Effector CD8-positive, alpha-beta T cell (primary cell): ENCODE results near the gene CUL7.
A peak's percentile ranks its signal among the peaks of the same experiment; 100 is the strongest.

Source experiments
- DNase-seq: peaks from one replicate; lab custom pipeline; 2025; lab: John Stamatoyannopoulos, UW

The CUL7 gene

DNA sequence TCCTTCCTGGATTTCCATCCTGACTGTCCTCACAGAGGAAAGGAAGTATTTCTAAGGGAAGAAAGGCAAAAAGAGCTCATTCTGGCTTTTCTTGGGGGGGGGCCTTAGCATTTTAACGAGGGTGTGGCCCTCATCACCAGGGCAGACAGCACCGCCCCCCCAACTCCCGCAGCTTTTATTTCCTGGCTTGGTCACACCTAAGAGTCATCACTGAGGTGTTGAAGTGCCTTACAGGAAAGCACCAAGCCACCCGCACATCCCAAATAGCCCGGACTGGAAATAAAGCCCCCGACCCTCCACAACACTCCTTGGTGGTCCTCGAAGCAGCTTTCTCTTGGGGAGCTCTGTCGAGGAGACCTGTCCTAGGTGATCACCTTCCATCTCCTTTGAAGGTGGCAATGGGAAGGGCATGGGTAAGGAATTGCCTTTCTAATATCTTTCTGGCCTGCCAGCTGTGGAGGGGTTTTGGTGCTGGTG lies 23.7 kb upstream of the CUL7 start:
- DNase-seq: no peak

DNA sequence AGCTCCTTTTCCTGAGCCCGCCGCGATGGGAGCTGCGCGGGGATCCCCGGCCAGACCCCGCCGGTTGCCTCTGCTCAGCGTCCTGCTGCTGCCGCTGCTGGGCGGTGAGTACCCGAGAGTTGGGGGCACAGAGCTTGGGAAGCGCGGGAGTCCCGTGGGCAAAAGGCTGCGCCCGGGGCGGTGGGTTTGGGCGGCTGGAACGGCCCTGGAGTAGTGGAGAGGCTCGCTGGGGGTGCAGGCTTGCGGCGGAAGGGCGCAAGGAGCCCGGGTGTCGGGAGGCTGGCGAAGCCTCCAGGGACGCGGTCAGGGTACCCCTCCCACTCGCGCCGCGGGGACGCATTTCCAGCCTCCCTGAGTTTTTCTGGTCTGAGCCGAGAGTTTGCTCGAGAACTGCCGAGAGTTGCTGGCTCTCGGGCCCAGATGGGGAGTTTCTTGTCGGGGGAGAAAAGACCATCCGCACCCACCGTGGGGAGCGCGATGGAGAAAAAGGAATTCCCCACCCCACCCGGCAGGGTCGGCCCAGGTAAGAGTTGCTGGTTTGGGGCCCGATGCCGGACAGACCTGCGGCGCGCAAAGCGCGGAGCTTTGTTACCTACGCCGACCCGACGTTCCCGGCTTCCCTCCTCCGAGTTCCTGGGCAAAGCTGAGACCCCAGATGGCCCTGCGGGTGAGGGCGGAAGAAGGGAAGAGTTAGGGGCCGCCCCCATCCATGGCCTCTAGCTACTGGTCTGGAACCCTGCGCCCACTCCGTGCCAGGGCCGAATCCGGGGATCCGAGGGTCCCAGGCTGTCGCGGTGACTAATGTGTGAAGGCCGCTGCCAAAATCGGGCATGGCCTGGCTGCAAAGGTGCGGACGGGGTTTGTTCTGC lies 23.0 kb upstream of the CUL7 start:
- no peak for DNase-seq

DNA sequence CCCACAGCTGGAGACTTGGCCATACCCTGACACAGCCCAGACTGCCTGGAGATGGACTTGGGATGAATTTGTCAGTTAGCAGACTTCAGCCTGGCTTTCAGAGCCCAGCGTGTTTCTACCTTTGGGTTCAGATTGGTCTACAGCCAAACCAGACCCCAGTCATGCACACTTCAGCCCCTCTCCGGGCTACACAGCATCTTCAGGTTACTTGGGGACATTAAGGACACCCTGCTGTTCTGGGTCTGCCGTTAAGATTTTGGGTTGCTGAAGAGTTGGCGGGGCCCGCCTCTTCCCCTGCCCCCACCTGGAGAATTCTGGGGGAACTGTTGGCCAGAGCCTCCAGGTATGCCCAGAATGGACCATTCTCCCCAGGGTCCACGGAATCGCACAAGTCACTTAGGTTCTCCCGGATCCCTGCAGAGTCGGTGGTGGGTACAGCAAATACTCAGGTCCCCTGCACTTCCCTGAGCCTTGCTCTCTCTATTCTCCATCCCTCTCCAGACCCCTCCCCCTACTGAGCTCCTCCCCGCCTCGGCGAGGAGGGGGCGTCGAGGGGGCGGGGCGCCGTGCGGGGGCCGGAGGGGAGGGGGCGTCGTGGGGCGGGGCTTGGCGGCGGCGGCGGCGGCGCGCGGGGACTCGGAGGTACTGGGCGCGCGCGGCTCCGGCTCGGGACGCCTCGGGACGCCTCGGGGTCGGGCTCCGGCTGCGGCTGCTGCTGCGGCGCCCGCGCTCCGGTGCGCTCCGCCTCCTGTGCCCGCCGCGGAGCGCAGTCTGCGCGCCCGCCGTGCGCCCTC lies 22.2 kb upstream of the CUL7 start, which contains the start of gene PTK7:
Gene PTK7 (plus strand): TSS at position 645 of the 794 bp plus-strand sequence. CDS start 175 bp downstream, outside the sequence.
- no peak for DNase-seq

DNA sequence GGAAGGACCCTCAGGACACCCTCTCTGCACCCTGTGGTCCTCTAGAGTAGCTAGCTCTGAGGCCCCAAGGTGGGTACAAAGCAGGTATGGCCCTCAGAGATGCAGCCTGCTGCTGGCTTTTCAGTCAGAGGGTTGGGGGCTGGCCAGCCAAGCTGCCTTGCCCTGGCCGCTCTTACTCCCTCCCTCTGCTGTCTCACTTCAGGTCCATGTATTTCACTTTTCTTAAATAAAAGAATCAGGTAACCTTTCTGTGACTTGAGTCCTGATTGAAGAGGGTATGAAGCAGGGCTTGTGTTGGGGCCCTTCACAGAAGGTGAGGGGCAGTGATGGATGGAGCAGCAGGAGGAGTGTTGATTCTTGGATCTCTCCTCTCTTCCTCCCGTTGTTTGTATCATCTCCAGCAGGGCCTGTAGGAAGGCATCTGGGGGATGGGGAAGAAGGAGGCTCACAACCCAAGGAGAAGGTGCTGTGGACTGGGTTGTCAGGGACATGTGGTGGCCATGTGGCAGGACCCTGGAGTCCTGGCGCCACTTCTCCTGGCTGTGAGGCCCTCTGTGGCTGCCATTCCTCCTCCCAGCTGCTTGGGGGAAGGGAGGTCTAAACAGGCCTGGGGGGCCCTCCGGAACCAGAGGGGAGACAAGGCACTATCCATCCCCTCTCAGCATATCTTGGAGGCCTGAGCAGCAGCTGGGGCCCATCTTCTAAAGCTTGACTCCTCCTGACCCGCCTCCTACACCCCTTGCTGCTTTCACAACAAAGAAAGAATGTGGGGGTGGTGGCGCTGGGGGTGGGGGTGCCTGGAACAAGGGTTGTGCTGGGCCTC lies 21.4 kb upstream of the CUL7 start:
- DNase-seq: no peak

DNA sequence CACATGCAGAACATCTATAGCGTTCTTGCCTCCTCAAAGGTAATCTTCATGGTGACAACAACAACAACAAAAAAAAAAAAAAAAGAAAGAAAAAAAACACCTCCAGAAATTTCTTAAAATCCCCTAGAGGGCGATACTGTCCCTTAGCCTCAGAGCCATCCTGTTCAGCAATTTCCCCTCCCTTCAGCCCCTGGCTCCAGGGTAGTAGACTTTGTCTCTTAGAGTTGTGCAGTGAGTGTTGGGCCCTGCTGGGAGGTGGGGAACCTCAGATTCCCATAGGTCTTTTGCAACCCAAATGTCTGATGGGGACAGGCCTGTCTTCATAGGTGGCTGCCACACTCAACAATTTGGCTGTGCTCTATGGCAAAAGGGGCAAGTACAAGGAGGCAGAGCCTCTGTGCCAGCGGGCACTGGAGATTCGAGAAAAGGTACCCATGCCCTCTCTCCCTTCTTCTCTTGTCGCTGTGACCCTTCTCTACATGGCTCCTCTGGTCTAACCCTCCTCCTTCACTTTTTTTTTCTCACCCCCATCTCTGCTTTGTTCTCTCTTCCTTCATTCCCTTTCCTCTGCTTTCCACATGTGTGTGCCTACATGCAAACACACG lies 16.5 kb upstream of the CUL7 start:
- no peak for DNase-seq

DNA sequence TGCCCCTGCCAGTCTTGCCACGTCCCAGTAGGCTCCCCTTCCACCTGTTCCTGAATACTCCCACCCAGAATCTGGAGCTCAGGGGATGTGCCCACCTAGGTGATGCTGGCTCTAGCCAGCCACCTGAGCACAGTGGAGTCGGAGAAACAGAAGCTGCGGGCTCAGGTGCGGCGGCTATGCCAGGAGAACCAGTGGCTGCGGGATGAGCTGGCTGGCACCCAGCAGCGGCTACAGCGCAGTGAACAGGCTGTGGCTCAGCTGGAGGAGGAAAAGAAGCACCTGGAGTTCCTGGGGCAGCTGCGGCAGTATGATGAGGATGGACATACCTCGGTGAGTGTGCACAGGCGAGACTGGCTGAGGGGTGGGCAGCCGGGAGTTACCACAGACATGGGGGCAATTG lies 9.2 kb upstream of the CUL7 start:
- no peak for DNase-seq

DNA sequence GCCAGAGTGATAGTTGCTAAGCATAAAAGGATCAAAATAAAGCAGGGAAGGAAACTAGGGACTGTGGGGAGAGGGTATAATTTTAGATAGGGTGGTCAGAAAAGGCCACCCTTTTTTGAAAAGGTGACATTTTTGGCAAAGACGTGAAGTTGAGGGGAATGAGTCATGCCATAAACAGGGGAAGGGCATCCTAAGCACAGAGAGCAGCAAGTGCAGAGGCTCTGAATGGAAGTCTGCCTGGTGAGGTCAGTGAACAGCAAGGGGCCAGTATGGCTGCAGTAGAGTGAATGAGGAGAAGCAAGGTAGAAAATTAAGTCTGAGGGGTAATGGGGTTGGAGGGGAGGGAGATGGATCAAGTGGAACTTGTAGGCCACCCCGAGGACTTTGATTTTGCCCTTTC lies 8.2 kb upstream of the CUL7 start:
- DNase-seq: no peak

DNA sequence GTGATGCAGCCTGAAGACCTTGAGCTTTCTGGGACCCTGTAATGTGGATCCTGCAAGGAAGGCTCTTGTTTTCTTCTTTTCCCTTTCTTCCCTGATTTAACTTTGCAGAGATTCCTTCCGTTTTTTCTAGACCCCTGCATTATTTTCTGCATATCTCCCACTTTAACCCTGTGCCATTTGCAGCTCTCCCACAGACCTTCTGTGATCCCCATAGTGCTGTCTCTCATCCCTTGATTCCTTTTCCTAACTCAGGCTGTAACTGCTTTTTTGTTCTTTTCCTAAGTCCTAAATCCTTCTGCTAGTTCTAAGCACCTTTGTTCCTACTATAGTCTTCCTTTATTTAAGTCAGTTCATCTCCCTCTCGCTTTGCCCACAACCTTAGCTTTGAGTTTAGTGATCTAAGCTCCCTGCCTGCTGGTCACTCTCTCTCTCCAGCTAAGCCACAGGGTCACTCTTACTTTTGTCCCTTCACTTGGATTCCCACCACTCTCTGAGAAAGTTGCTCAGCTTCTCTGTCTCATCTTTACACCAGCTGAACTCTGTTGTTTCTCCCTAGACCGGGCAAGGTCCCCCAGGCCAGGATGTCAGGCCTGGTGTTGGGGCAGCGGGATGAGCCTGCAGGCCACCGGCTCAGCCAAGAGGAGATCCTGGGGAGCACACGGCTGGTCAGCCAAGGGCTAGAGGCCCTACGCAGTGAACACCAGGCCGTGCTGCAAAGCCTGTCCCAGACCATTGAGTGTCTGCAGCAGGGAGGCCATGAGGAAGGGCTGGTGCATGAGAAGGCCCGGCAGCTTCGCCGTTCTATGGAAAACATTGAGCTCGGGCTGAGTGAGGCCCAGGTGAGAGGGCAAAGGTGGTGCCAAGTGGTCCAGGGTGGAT lies 7.3 kb upstream of the CUL7 start:
- no peak for DNase-seq

DNA sequence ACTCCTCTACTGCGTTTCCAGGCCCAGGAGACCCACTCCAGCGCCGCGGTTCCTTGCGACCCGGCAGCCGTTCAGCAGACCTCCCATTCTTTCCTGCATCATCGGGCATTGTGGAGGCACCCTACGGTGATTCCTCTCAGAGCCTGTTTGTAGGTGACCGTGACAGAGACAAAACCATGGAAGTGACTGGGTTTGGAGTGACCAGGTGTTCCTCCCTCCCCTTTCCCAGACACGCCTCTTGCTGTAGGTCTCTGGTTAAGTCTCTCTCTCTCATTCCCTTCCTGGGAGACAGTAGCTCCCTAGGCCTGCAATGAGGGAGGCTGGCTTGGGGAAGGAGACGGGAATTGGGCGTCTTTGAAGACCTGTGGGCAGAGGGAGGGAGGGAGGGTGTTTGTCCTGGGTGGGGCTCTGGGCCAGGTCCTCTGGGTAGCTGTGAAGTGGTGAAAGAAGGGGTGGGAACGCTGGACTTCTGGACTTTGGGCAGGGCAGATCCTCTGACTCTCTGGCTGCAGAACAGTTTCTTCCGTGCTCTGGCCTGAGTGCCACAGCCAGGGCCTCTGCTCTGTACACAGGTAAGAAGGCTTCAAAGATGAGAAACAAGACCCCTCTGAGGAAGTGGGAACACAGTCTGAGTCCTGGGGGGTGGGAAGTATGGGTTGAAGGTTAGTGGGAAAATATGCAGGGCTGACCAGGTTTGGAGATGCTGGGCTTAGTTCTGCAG lies 6.5 kb upstream of the CUL7 start:
- DNase-seq: no peak

DNA sequence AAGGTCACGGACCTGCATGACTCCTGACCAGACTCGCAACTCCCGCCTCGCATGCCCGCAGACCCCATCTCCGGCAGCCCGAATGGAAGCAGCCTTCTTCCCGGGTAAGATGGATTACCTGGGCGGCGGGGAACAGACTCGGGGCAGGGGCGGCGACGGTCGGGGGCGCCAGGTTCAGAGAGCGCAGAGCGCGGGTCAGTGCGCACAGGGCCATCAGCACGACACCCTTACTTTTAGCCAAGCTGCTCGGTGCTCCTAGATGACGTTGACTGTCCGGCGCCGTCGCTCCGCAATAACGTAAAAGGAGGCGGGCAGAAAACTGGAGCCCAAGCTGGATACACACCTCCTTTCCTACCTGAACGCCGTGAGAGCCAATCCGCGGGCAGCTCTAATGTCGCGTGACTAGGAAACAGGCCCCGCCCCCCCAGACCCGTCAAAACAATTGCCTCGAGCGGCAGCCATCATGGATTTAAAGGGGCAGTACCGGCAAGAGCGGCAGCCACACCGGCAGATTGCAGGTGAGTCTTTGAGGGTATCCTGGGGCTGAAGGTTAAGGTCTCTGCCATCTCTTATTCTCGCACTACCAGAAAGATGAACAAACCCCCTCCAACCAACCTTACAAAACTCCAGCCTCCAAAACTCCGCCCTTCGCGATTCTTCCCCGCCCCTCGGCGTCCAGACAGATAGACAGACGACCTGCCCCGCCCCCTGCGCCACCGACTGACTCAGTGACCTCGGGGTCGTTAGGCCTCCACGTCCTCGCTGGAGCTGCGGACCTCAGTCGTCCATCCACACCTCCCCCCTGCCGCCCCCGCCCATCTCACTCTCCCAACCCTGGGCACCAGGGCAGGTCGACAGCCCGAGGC lies 5.8 kb upstream of the CUL7 start, which contains the start of the genes KLC4 and MRPL2:
Gene KLC4 (plus strand): TSS at position 464 of the 866 bp plus-strand sequence. CDS start 1,705 bp downstream, outside the sequence.
Gene MRPL2 (minus strand): TSS at position 267 of the 866 bp plus-strand sequence. CDS start 53 bp downstream, at position 214.
- peak; percentile 97 for DNase-seq

DNA sequence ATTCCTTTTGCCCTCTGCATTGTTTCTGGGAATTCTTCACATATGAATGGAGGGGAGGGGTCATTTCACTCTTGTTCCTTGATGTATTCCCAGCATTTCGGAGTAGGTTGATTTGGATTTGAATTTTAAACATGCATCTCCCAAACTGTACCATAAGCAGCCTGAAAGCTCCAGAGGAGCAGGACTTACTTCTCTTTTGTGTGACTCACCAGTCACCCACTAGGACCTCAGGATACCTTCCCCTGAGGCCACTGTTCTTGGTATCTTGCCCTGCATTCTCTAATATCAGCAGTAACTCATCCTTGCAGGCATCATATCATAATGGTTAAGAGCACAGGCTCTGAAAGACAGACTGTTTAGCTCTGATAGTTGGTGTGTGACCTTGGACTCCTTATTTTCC lies 4.9 kb upstream of the CUL7 start:
- no peak for DNase-seq

DNA sequence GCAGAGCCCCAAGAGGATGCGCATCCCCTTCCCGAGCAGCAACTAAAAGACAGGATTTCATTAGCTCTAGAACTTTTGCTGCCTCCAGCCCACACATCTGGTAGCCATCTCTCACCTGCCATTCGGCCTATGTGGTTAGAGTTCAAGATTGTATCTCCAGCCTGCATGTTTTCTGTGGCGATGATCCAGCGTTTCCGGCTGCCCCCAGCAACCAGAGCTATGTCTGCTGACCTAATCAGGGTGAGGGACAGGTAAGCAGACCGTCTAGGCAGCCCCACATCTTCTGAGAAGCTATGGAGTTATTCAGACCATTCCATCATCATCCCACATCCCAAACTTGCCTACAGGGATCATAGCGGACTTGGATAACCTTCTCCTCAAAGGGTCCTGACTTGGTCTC lies 2.3 kb upstream of the CUL7 start:
- no peak for DNase-seq

DNA sequence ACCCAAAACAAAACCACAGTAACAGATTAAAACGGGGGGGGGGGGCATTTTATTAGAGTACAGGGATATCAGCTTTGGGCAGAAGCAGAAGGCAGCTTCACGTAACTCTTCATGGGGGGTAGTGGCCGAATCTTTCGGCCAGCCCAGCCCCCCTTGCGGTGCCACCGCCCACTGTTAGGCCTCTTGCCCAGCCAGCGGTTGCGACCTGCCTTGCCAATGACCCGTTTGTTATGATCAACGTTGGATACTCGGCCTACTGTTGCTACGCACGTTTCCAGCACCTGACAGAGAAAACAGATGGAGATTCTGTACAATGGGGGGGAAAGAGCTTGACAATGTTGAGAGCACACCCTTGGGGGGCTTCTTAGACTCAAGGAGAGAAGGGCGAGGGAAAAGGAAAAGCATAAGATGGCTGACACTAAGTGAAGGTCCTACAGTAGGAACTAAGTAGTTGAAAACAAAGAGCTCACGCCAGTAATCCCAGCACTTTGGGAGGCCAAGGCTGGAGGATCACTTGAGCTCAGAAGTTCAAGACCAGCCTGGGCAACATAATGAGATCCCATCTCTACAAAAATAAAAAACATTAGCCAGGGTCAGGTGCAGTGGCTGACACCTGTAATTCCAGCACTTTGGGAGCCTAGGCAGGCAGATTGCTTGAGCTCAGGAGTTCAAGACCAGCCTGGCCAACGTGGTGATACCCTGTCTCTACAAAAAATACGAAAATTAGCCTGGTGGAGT lies 724 bp upstream of the CUL7 start:
- no peak for DNase-seq

DNA sequence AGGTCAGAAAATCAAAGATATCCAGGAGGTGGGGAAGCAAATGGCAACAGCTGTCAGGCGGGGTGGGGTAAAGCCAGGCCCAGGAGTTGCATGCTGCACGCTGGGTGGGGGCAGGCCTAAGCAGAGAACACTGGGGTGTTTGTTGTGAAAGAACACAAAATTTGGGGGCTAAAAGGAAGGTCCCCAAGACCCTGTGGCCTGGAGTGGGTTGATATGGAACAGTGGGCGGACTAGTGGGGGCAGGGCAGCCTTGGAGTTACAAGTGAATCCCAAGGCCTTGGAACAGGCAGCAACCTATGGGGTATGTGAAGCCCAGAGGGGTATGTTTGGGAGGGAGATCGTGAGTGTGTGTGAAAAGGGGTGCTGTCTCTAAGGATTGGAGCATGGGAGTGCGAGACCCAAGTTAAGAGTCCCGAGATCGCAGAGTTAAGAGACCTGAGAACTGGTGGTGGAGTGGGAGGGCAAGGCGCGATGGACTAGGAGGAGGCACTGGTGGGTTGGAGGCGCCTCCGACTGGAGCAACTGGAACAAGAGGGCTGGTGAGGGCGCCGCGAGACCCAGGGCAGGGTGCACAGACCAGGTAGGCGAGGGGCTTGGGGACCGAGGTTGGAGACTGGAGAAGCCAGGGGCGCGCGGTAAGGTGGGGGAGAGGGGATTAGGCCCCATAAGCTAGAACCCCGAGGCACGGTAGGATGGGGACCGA lies 658 bp downstream of the CUL7 start:
- DNase-seq: no peak

DNA sequence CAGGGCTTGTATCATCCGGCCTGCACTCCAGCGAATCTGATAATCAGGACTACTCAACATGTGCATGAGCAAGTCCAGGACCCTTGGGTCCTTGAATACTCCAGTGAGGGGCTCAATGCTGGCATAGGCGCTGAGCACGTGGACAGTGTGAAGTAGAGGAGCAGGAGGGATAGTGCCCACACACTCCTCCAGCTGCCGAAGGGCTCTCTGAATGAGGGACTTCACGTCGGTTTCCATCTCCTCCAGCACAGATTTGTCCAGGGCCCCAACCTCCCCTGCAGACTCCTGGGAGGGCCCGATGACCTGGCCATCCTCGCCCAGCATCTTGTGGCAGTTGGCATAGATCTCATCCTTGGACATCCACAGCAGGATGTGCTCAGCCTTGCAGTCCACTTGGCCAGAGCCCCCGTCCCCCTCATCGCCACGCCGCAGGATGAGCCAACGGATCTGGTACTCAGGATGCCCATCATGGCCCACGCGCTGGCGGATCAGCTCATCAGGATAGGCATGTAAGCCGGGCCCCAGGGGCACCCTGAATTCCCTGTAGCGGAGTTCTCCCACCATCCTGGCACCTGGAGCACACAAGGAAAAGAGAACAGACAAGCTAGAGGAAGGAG lies 1.3 kb downstream of the CUL7 start:
- DNase-seq: no peak

DNA sequence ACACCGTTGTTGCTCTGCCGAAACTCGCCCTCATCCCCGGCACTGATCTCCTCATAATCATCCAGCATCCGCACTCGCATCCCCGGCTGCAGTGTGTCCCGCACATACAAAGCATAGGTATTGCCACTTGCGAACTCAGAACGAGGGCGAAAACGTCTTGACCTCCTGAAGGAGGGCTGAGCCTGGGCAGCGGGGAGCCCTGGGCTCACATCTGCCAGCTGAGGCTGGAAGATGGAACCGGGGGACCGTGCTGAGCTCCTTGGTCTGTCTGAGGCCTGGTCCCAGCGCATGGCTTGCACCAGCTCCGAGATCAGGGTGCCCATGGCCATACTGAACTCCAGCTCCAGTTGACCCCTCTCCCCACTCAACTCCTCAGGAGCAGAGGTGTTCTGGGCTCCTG lies 2.7 kb downstream of the CUL7 start:
- no peak for DNase-seq

DNA sequence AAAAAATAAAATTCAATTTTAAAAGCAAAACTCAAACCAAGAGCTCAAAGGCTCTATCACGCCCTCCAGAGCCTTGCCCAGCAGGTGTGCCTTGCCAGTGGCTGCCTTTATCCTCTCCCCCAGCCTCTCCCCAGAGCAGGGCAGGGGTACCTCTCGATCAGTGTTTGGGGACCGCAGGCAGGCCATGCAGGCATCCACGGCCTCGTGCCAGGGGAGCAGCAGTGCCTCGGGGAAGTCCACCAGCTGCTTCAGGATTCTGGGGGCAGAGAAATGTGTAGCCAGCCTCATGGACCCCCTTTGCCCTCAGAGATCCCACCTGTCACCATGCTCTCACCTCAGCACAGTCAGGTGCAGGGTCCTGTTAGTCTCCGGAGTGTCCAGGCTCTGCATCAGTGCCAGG lies 5.7 kb downstream of the CUL7 start:
- DNase-seq: no peak
